ENCODE data around the gene MATCAP1. TPM values are rescaled to one million over a fixed set of nuclear protein-coding genes. Genes with fewer than 3 reads are reported as not detected.

The MATCAP1 gene
- total and polyA plus RNA-seq, 2 of the 4 experiments (the other 2 are of a cell fraction), result 8.2 to 43.9 TPM

GRCh38 chr16:67148221-67148620 is 35.5 kb downstream of the MATCAP1 start:
- CTCF ChIA-PET, result no interaction called here
- Histone ChIP-seq H3K9me1 (ENCODE audit: insufficient read depth, low read length) (peaks cover 4% of the 10 kb centered on the region; the same call in 1 of the 2 replicates), H4K20me1 (ENCODE audit: insufficient read depth, low read length) (peaks cover 7% of the 10 kb centered on the region; the same call in 1 of the 2 replicates), H2AFZ (replicated peaks; ENCODE audit: low read length, poor library complexity) (no peak overlapping the region), H3K27me3 (ENCODE audit: control insufficient read depth, insufficient read depth, low read length) (no peaks in the 10 kb centered on the region), H2BK5ac (ENCODE audit: low read depth, low read length, poor library complexity, severe bottlenecking) (no peak overlapping the region), H3K9ac (ENCODE audit: low read depth, low read length) (no peak overlapping the region), H3K4me2 (ENCODE audit: low read depth, low read length) (no peak overlapping the region), H3K18ac (ENCODE audit: low read depth, low read length) (no peak overlapping the region), H2AK9ac (replicated peaks; ENCODE audit: low read depth, low read length, poor library complexity) (no peak overlapping the region), H3K36me3 (ENCODE audit: control insufficient read depth, insufficient read depth, low read length) (peaks cover 52% of the 10 kb centered on the region), H4K5ac (ENCODE audit: low read depth, low read length) (no peak overlapping the region), H3K4me1 (ENCODE audit: control insufficient read depth, insufficient read depth, low read length) (peaks cover 5% of the 10 kb centered on the region; the same call in 1 of the 2 replicates), H4K91ac (ENCODE audit: insufficient read depth, low read depth, low read length) (no peak overlapping the region), H3K14ac (replicated peaks; ENCODE audit: low read depth, low read length) (no peak overlapping the region), H2BK20ac (ENCODE audit: low read depth, low read length) (no peak overlapping the region), H2AK5ac (ENCODE audit: low read depth, low read length) (no peak overlapping the region), H3K9me3 (ENCODE audit: control insufficient read depth, insufficient read depth, low read length) (no peaks in the 10 kb centered on the region), H3K23ac (ENCODE audit: low read depth, low read length) (no peak overlapping the region), H3K4me3 (ENCODE audit: insufficient read depth, low read depth, low read length) (no peak overlapping the region), H3K4ac (ENCODE audit: low read depth, low read length) (no peak overlapping the region), H4K8ac (ENCODE audit: low read depth in 2 of 2, low read length in 2 of 2) (no peak overlapping the region), H3K56ac (ENCODE audit: extremely low read depth, insufficient read depth, low read length) (no peak overlapping the region), H3K79me1 (ENCODE audit: low read depth in 1 of 2, low read length in 2 of 2) (peaks cover 0 to 30% of the 10 kb centered on the region in 2 experiments; a peak in 2 of 4 replicates), H3K27ac (ENCODE audit: insufficient read depth, low read length) (no peak overlapping the region), H2BK120ac (ENCODE audit: low read depth, low read length) (no peak overlapping the region), H2BK15ac (ENCODE audit: low read depth, low read length) (no peak overlapping the region)
- in situ Hi-C loops (cut with MboI; ENCODE audit: low sequenced_read_pairs), result no loop called here
- WGBS, 2 experiments (ENCODE audit: extremely low coverage in 2 of 2, insufficient read length in 1 of 2), result no CpG with 5 or more reads among the region's 2 CpGs
- TF ChIP-seq CHD1 (IDR thresholded peaks at IDR 0.05; ENCODE audit: low read depth, low read length) (no peak), MAZ (IDR thresholded peaks at IDR 0.05; ENCODE audit: borderline replicate concordance, low read depth, low read length) (no peak), RFX5 (IDR thresholded peaks at IDR 0.05; ENCODE audit: low read depth, low read length) (no peak), RCOR1 (IDR thresholded peaks at IDR 0.05; ENCODE audit: insufficient replicate concordance, low read length) (no peak), SMC3 (IDR thresholded peaks at IDR 0.05; ENCODE audit: low read depth, low read length) (no peak), FOS (IDR thresholded peaks at IDR 0.05; ENCODE audit: low read depth, low read length) (no peak), ELK1 (IDR thresholded peaks at IDR 0.05; ENCODE audit: borderline replicate concordance, low read depth, low read length) (no peak), RAD21 (IDR thresholded peaks at IDR 0.05; ENCODE audit: low read length) (no peak), MAFK (IDR thresholded peaks at IDR 0.05; ENCODE audit: low read depth, low read length) (no peak), CTCF (conservative IDR thresholded peaks at IDR 0.05; ENCODE audit: low read depth, low read length) (no peak), BHLHE40 (IDR thresholded peaks at IDR 0.05; ENCODE audit: low read depth, low read length) (no peak)
- POLR2A ChIA-PET (ENCODE audit: unreplicated experiment), result no interaction called here
- dilution Hi-C loops (cut with HindIII; ENCODE audit: low sequenced_read_pairs, unreplicated experiment), result no loop called here
- DNase-seq, result no peak
- ATAC-seq (ENCODE audit: low read depth), result no peak
- intact Hi-C loops (cut with micrococcal nuclease), result no loop called here
- BruUV-seq (replicated peaks), result no TSS peak

All from IMR-90 (cell line).